ENCODE data around the gene CTSL.
"Not testable (repeated sequence)": the region's sequence is repeated elsewhere in the genome, so short reads cannot be mapped to it uniquely, and the experiment has no call there.

CTSL gene

DNA sequence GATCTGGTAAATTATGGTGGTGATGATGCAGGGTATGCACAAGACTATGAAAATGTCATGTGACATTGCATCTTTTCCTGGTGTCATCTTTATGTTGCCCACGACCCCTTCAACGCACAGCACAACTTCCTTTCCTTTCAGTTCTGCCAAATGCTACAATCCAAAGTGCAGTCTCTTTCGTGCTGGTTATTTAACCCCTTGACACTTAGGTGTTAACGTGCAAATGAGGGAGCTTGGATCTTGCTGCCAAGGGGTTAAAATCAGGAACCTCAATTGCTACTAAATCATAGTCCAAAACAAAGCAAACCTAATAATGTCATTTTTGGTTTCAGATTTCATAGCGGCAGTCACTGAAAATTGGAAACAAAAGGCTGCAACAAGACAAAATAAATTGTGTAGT, 16.0 kb downstream of the CTSL start:
- Histone ChIP-seq H3K79me2 (ENCODE audit: control insufficient read depth, insufficient read depth, low read length, unreplicated experiment) (no peaks in the 10 kb centered on the region), H3K27ac (ENCODE audit: low read depth, low read length) (no peak overlapping the region), H3K4me1 (ENCODE audit: control insufficient read depth, insufficient read depth, low read length, unreplicated experiment) (peaks cover 14% of the 10 kb centered on the region), H2AFZ (ENCODE audit: low read length, unreplicated experiment) (peak overlapping the region; percentile 33), H3K27me3 (ENCODE audit: insufficient read depth, low read length) (no peaks in the 10 kb centered on the region), H3K36me3 (ENCODE audit: insufficient read depth, low read length) (no peaks in the 10 kb centered on the region), H3K4me3 (ENCODE audit: low read depth, low read length) (peak overlapping the region; percentile 54)

DNA sequence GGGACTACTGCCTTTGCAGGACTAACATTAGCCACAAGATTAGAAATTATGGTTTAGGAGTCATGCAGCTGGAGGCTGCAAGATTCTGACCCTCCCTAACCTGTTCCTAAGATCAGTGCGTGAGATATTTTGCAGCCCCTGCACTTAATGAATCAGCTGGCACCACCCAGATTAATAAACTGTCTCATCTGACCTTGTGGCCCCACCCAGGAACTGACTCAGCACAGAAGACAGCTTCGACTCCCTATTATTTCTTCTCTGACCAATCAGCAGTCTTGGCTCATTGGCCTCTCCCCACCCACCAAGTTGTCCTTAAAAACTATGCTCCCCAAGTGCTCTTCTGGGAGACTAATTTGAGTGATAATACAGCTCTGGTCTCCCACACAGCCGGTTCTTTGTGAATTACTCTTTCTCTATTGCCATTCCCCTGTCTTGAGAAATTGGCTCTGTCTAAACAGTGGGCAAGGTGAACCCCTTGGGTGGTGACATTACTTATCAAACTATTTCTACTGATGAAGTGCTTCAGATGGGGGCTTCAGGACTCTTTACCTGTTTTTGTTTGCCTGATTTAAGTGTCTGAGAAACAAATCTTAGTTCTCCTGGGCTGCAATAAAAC, 17.0 kb downstream of the CTSL start:
- Histone ChIP-seq H2AFZ (ENCODE audit: low read length, unreplicated experiment) (no peak overlapping the region), H3K27me3 (ENCODE audit: insufficient read depth, low read length) (no peaks in the 10 kb centered on the region), H3K79me2 (ENCODE audit: control insufficient read depth, insufficient read depth, low read length, unreplicated experiment) (no peaks in the 10 kb centered on the region), H3K27ac (ENCODE audit: low read depth, low read length) (no peak overlapping the region; the same call in 1 of the 2 replicates), H3K36me3 (ENCODE audit: insufficient read depth, low read length) (no peaks in the 10 kb centered on the region), H3K4me3 (ENCODE audit: low read depth, low read length) (no peak overlapping the region), H3K4me1 (ENCODE audit: control insufficient read depth, insufficient read depth, low read length, unreplicated experiment) (peaks cover 14% of the 10 kb centered on the region)

DNA sequence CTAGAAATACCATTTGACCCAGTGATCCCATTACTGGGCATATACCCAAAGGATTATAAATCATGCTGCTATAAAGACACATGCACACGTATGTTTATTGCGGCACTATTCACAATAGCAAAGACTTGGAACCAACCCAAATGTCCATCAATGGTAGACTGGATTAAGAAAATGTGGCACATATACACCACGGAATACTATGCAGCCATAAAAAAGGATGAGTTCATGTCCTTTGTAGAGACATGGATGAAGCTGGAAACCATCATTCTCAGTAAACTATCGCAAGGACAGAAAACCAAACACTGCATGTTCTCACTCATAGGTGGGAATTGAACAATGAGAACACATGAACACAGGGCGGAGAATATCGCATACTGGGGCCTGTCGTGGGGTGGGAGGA, 18.3 kb downstream of the CTSL start:
- not testable (repeated sequence) for H3K36me3 ChIP-seq (ENCODE audit: insufficient read depth, low read length); H2AFZ ChIP-seq (ENCODE audit: low read length, unreplicated experiment); H3K79me2 ChIP-seq (ENCODE audit: control insufficient read depth, insufficient read depth, low read length, unreplicated experiment); H3K27ac ChIP-seq (ENCODE audit: low read depth, low read length); H3K4me3 ChIP-seq (ENCODE audit: low read depth, low read length); H3K27me3 ChIP-seq (ENCODE audit: insufficient read depth, low read length)
- H3K4me1 ChIP-seq (ENCODE audit: control insufficient read depth, insufficient read depth, low read length, unreplicated experiment), result peaks cover 14% of the 10 kb centered on the region

- H3K27ac ChIP-seq (ENCODE audit: low read depth, low read length), result no peak overlapping the region
- no peak overlapping the region for H2AFZ ChIP-seq (ENCODE audit: low read length, unreplicated experiment)
- no peaks in the 10 kb centered on the region for H3K36me3 ChIP-seq (ENCODE audit: insufficient read depth, low read length)
- H3K4me3 ChIP-seq (ENCODE audit: low read depth, low read length), result no peak overlapping the region
- no peaks in the 10 kb centered on the region for H3K79me2 ChIP-seq (ENCODE audit: control insufficient read depth, insufficient read depth, low read length, unreplicated experiment)
- H3K27me3 ChIP-seq (ENCODE audit: insufficient read depth, low read length), result no peaks in the 10 kb centered on the region
- peaks cover 14% of the 10 kb centered on the region for H3K4me1 ChIP-seq (ENCODE audit: control insufficient read depth, insufficient read depth, low read length, unreplicated experiment)
Observed at GRCh38 chr9:87746186-87746585, 20.3 kb downstream of the CTSL start.

DNA sequence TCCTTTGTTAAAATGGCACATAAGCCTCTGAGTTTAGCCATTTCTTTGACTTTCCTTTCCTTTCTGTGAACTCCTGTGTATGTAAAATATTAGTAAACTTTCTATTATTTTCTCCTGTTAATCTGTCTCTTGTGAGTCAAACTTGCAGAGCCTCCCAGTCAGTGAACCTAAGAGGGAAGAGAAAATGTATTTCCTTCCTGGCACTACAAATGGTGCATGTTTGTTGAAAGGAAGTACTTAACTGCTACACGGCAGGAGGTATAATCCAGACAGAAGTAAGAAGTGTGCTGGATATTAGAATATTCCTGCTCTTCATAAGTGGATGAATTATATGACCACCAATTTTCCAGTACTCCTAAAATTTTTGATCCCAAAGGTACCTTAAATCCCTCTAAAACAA, 23.0 kb downstream of the CTSL start:
- no peak overlapping the region for H3K4me3 ChIP-seq (ENCODE audit: low read depth, low read length)
- H2AFZ ChIP-seq (ENCODE audit: low read length, unreplicated experiment), result no peak overlapping the region
- H3K27ac ChIP-seq (ENCODE audit: low read depth, low read length), result no peak overlapping the region
- no peaks in the 10 kb centered on the region for H3K36me3 ChIP-seq (ENCODE audit: insufficient read depth, low read length)
- H3K27me3 ChIP-seq (ENCODE audit: insufficient read depth, low read length), result no peaks in the 10 kb centered on the region
- H3K4me1 ChIP-seq (ENCODE audit: control insufficient read depth, insufficient read depth, low read length, unreplicated experiment), result no peaks in the 10 kb centered on the region
- no peaks in the 10 kb centered on the region for H3K79me2 ChIP-seq (ENCODE audit: control insufficient read depth, insufficient read depth, low read length, unreplicated experiment)

- H2AFZ ChIP-seq (ENCODE audit: low read length, unreplicated experiment), result no peak overlapping the region
- H3K79me2 ChIP-seq (ENCODE audit: control insufficient read depth, insufficient read depth, low read length, unreplicated experiment), result no peaks in the 10 kb centered on the region
Observed at GRCh38 chr9:87749335-87750035, 23.6 kb downstream of the CTSL start.

GRCh38 chr9:87750726-87751125, 24.8 kb downstream of the CTSL start:
- Histone ChIP-seq H3K27ac (ENCODE audit: low read depth, low read length) (no peak overlapping the region), H3K4me1 (ENCODE audit: control insufficient read depth, insufficient read depth, low read length, unreplicated experiment) (no peaks in the 10 kb centered on the region), H3K4me3 (ENCODE audit: low read depth, low read length) (no peak overlapping the region), H3K27me3 (ENCODE audit: insufficient read depth, low read length) (no peaks in the 10 kb centered on the region), H3K79me2 (ENCODE audit: control insufficient read depth, insufficient read depth, low read length, unreplicated experiment) (no peaks in the 10 kb centered on the region), H3K36me3 (ENCODE audit: insufficient read depth, low read length) (no peaks in the 10 kb centered on the region), H2AFZ (ENCODE audit: low read length, unreplicated experiment) (no peak overlapping the region)

More at GRCh38 chr9:87749335-87750035, 23.6 kb downstream of the CTSL start:
- Histone ChIP-seq H3K27ac (ENCODE audit: low read depth, low read length) (no peak overlapping the region), H3K4me3 (ENCODE audit: low read depth, low read length) (no peak overlapping the region), H3K27me3 (ENCODE audit: insufficient read depth, low read length) (no peaks in the 10 kb centered on the region), H3K36me3 (ENCODE audit: insufficient read depth, low read length) (no peaks in the 10 kb centered on the region), H3K4me1 (ENCODE audit: control insufficient read depth, insufficient read depth, low read length, unreplicated experiment) (no peaks in the 10 kb centered on the region)

DNA sequence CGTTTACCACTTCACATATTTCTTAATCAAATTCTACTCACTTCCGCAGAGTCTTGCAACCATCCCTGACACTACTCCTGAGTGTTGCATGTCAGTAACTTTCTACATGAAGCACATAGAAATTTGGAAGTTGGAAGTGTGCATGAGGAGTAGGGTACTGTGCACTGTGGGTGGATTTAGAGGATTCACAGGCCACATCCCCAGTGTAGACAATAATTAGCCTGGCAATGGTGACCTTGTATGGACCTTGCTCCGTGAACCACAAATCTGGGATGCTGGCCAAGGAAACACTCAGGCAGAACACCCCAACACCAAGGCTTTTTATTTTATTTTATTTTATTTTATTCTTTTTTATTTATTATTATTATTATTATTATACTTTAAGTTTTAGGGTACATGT, 25.5 kb downstream of the CTSL start:
- Histone ChIP-seq H3K4me1 (ENCODE audit: control insufficient read depth, insufficient read depth, low read length, unreplicated experiment) (no peaks in the 10 kb centered on the region), H2AFZ (ENCODE audit: low read length, unreplicated experiment) (no peak overlapping the region), H3K4me3 (ENCODE audit: low read depth, low read length) (no peak overlapping the region), H3K79me2 (ENCODE audit: control insufficient read depth, insufficient read depth, low read length, unreplicated experiment) (no peaks in the 10 kb centered on the region), H3K27ac (ENCODE audit: low read depth, low read length) (no peak overlapping the region), H3K27me3 (ENCODE audit: insufficient read depth, low read length) (no peaks in the 10 kb centered on the region), H3K36me3 (ENCODE audit: insufficient read depth, low read length) (no peaks in the 10 kb centered on the region)

DNA sequence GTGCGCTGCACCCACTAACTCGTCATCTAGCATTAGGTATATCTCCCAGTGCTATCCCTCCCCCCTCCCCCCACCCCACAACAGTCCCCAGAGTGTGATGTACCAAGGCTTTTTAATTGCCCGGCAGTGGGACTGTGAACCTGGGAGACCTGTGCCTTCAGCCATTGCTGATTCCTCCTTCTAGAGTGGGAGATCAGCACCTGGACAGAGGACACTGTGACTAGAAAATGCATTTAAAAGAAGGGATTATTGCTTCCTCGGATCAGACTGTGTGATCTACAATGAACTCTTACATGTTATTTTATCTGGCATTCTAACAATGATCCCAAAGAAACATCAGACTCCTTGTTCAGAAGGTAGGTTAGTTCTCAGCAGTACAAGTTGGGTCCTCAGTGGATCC, 25.9 kb downstream of the CTSL start:
- H3K27ac ChIP-seq (ENCODE audit: low read depth, low read length), result no peak overlapping the region

DNA sequence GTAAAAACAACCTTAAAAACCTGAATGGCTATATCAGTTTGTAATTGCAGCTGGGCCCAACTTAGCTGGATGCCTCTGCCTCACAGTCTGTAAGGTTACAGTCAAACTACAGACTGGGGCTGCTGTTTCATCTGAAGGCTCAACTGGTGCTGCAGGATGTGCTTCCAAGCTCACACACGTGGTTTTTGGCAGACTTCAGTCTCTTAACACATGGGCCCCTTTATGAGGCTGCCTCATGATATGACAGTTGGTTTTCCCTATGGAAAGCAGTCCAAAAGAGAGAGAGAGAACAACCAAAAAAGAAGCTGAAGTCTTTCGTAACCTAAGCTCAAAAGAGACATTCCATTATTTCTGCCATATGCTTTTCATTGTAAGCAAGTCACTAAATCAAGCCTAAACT, 27.4 kb downstream of the CTSL start:
- Histone ChIP-seq H3K4me1 (ENCODE audit: control insufficient read depth, insufficient read depth, low read length, unreplicated experiment) (no peaks in the 10 kb centered on the region), H3K4me3 (ENCODE audit: low read depth, low read length) (no peak overlapping the region), H2AFZ (ENCODE audit: low read length, unreplicated experiment) (no peak overlapping the region), H3K79me2 (ENCODE audit: control insufficient read depth, insufficient read depth, low read length, unreplicated experiment) (no peaks in the 10 kb centered on the region), H3K36me3 (ENCODE audit: insufficient read depth, low read length) (no peaks in the 10 kb centered on the region), H3K27me3 (ENCODE audit: insufficient read depth, low read length) (no peaks in the 10 kb centered on the region), H3K27ac (ENCODE audit: low read depth, low read length) (no peak overlapping the region)

More for the DNA sequence above, 25.9 kb downstream of the CTSL start:
- no peak overlapping the region for H3K4me3 ChIP-seq (ENCODE audit: low read depth, low read length)
- no peaks in the 10 kb centered on the region for H3K27me3 ChIP-seq (ENCODE audit: insufficient read depth, low read length)
- H3K4me1 ChIP-seq (ENCODE audit: control insufficient read depth, insufficient read depth, low read length, unreplicated experiment), result no peaks in the 10 kb centered on the region
- H3K79me2 ChIP-seq (ENCODE audit: control insufficient read depth, insufficient read depth, low read length, unreplicated experiment), result no peaks in the 10 kb centered on the region
- H3K36me3 ChIP-seq (ENCODE audit: insufficient read depth, low read length), result no peaks in the 10 kb centered on the region
- H2AFZ ChIP-seq (ENCODE audit: low read length, unreplicated experiment), result no peak overlapping the region

DNA sequence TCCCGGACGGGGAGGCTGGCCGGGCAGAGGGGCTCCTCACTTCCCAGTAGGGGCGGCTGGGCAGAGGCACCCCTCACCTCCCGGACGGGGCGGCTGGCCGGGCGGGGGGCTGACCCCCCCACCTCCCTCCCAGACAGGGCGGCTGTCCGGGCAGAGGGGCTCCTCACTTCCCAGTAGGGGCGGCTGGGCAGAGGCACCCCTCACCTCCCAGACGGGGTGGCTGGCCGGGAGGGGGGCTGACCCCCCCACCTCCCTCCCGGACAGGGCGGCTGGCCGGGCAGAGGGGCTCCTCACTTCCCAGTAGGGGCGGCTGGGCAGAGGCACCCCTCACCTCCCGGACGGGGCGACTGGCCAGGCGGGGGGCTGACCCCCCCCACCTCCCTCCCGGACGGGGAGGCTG, 32.4 kb downstream of the CTSL start:
- not testable (repeated sequence) for H3K27me3 ChIP-seq (ENCODE audit: insufficient read depth, low read length)

More for the DNA sequence above, 32.4 kb downstream of the CTSL start:
- H2AFZ ChIP-seq (ENCODE audit: low read length, unreplicated experiment); H3K79me2 ChIP-seq (ENCODE audit: control insufficient read depth, insufficient read depth, low read length, unreplicated experiment); H3K27ac ChIP-seq (ENCODE audit: low read depth, low read length); H3K36me3 ChIP-seq (ENCODE audit: insufficient read depth, low read length); H3K4me3 ChIP-seq (ENCODE audit: low read depth, low read length); H3K4me1 ChIP-seq (ENCODE audit: control insufficient read depth, insufficient read depth, low read length, unreplicated experiment): not testable (repeated sequence)
